Measurements from ENCODE around the gene PODN.

PODN gene

GRCh38 chr1:53076721-53077598, 14.9 kb downstream of the PODN start:
- no peak for DNase-seq (ENCODE audit: low read depth)
- TF ChIP-seq, protein P1, sequence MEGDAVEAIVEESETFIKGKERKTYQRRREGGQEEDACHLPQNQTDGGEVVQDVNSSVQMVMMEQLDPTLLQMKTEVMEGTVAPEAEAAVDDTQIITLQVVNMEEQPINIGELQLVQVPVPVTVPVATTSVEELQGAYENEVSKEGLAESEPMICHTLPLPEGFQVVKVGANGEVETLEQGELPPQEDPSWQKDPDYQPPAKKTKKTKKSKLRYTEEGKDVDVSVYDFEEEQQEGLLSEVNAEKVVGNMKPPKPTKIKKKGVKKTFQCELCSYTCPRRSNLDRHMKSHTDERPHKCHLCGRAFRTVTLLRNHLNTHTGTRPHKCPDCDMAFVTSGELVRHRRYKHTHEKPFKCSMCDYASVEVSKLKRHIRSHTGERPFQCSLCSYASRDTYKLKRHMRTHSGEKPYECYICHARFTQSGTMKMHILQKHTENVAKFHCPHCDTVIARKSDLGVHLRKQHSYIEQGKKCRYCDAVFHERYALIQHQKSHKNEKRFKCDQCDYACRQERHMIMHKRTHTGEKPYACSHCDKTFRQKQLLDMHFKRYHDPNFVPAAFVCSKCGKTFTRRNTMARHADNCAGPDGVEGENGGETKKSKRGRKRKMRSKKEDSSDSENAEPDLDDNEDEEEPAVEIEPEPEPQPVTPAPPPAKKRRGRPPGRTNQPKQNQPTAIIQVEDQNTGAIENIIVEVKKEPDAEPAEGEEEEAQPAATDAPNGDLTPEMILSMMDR (conservative IDR thresholded peaks at IDR 0.05; ENCODE audit: control insufficient read depth, insufficient read depth, low read depth, low read length) = no peak
- no peak overlapping the region for H3K4me3 ChIP-seq (ENCODE audit: control insufficient read depth, low read depth, low read length)

DNA sequence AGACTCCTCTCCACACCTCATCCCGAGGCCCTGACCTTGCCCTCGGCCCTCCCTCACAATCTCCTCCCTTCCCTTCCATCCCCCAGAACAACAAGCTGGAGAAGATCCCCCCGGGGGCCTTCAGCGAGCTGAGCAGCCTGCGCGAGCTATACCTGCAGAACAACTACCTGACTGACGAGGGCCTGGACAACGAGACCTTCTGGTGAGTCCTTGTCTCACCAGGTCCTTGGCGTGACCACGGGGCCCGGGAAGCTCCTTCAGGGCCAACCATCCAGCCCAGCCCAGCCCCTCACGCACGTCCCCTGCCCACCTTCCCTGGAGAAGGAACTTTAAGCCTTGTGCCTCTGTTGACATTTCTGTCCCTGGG, 15.6 kb downstream of the PODN start:
- no peak for DNase-seq (ENCODE audit: low read depth)
- H3K4me3 ChIP-seq (ENCODE audit: control insufficient read depth, low read depth, low read length) = no peak overlapping the region
- TF ChIP-seq, protein P1 (conservative IDR thresholded peaks at IDR 0.05; ENCODE audit: control insufficient read depth, insufficient read depth, low read depth, low read length) = no peak

DNA sequence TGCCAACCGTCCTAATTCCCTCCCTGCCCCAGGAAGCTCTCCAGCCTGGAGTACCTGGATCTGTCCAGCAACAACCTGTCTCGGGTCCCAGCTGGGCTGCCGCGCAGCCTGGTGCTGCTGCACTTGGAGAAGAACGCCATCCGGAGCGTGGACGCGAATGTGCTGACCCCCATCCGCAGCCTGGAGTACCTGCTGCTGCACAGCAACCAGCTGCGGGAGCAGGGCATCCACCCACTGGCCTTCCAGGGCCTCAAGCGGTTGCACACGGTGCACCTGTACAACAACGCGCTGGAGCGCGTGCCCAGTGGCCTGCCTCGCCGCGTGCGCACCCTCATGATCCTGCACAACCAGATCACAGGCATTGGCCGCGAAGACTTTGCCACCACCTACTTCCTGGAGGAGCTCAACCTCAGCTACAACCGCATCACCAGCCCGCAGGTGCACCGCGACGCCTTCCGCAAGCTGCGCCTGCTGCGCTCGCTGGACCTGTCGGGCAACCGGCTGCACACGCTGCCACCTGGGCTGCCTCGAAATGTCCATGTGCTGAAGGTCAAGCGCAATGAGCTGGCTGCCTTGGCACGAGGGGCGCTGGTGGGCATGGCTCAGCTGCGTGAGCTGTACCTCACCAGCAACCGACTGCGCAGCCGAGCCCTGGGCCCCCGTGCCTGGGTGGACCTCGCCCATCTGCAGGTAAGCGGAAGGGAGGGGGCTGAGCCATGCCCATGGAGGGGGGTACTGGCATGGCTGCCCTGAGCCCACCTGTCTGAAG, 16.5 kb downstream of the PODN start:
- DNase-seq (ENCODE audit: low read depth) = no peak
- H3K4me3 ChIP-seq (ENCODE audit: control insufficient read depth, low read depth, low read length) = no peak overlapping the region
- TF ChIP-seq, protein P1 (conservative IDR thresholded peaks at IDR 0.05; ENCODE audit: control insufficient read depth, insufficient read depth, low read depth, low read length) = no peak

GRCh38 chr1:53079251-53079650, 17.2 kb downstream of the PODN start:
- TF ChIP-seq, protein P1 (conservative IDR thresholded peaks at IDR 0.05; ENCODE audit: control insufficient read depth, insufficient read depth, low read depth, low read length) = no peak
- no peak overlapping the region for H3K4me3 ChIP-seq (ENCODE audit: control insufficient read depth, low read depth, low read length)
- no peak for DNase-seq (ENCODE audit: low read depth)

DNA sequence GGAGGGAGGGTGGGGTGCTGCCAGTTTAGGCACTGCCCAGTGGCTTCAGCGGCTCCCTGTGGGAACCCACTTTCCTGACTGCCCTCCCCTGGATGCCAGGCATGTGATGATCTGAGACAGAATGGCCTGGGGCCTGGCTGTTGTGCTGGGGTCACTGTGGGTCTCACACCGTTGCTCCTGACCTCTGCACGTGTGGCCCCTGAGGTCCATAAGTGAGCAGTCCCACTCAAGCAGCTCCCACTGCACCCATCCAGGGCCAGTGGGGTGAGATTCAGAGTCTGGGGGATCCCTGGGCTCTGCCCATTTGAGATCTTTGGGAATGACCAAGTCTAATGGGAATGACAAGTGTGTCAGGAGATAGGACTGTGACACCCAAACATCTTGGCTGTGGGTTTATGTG, 18.0 kb downstream of the PODN start:
- no peak for DNase-seq (ENCODE audit: low read depth)
- H3K4me3 ChIP-seq (ENCODE audit: control insufficient read depth, low read depth, low read length) = no peak overlapping the region
- TF ChIP-seq, protein P1 (conservative IDR thresholded peaks at IDR 0.05; ENCODE audit: control insufficient read depth, insufficient read depth, low read depth, low read length) = no peak

DNA sequence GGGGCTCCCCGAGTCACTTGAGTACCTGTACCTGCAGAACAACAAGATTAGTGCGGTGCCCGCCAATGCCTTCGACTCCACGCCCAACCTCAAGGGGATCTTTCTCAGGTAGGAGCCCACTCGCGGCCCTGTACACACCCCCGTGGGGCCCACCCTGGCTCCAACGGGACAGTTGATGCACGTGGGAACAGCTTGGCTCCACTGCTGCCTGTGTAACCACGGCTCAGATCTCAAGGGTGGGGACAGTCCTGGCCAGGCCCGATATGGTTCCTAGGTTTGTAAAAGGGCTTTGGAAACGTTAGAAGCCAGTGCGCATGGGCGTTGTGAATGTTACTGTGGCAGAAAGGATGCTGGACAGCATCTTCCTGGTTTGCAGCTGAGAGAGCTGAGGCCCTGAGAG, 18.8 kb downstream of the PODN start:
- no peak overlapping the region for H3K4me3 ChIP-seq (ENCODE audit: control insufficient read depth, low read depth, low read length)
- no peak for DNase-seq (ENCODE audit: low read depth)
- TF ChIP-seq, protein P1 (conservative IDR thresholded peaks at IDR 0.05; ENCODE audit: control insufficient read depth, insufficient read depth, low read depth, low read length) = no peak

Measured in fibroblast of mammary gland (primary cell).